OCI-LY3 (cell line): Measurements from ENCODE around the gene HMGB3.

Experiments
- EZH2phosphoT487 ChIP-seq: fragments of 200-600 bp; shearing (Covaris generic); IDR thresholded peaks from 2 replicates; pipeline ENCODE4 v1.6.1; 2018; ENCODE audit warnings: antibody characterized with exemption, mixed run types, low read depth
- TF ChIP-seq, protein P1 (sequence below): fragments of 200-600, 300-600 bp; sonication (generic); IDR thresholded peaks from 2 replicates; pipeline ENCODE4 v1.5.1; 2014; ENCODE audit warnings: antibody characterized with exemption, low read length, low read depth

GRCh38 chrX:150982788-150983520 lies at the start of gene HMGB3:
- TF ChIP-seq, protein P1, sequence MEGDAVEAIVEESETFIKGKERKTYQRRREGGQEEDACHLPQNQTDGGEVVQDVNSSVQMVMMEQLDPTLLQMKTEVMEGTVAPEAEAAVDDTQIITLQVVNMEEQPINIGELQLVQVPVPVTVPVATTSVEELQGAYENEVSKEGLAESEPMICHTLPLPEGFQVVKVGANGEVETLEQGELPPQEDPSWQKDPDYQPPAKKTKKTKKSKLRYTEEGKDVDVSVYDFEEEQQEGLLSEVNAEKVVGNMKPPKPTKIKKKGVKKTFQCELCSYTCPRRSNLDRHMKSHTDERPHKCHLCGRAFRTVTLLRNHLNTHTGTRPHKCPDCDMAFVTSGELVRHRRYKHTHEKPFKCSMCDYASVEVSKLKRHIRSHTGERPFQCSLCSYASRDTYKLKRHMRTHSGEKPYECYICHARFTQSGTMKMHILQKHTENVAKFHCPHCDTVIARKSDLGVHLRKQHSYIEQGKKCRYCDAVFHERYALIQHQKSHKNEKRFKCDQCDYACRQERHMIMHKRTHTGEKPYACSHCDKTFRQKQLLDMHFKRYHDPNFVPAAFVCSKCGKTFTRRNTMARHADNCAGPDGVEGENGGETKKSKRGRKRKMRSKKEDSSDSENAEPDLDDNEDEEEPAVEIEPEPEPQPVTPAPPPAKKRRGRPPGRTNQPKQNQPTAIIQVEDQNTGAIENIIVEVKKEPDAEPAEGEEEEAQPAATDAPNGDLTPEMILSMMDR, result no peak
- TF ChIP-seq EZH2phosphoT487, result no peak
